ENCODE measurements around the gene A2M. TPM values are rescaled to one million over a fixed set of nuclear protein-coding genes. Genes with fewer than 3 reads are reported as not detected.

A2M gene
- total RNA-seq, 1 experiment from 2014 or later: not detected

DNA sequence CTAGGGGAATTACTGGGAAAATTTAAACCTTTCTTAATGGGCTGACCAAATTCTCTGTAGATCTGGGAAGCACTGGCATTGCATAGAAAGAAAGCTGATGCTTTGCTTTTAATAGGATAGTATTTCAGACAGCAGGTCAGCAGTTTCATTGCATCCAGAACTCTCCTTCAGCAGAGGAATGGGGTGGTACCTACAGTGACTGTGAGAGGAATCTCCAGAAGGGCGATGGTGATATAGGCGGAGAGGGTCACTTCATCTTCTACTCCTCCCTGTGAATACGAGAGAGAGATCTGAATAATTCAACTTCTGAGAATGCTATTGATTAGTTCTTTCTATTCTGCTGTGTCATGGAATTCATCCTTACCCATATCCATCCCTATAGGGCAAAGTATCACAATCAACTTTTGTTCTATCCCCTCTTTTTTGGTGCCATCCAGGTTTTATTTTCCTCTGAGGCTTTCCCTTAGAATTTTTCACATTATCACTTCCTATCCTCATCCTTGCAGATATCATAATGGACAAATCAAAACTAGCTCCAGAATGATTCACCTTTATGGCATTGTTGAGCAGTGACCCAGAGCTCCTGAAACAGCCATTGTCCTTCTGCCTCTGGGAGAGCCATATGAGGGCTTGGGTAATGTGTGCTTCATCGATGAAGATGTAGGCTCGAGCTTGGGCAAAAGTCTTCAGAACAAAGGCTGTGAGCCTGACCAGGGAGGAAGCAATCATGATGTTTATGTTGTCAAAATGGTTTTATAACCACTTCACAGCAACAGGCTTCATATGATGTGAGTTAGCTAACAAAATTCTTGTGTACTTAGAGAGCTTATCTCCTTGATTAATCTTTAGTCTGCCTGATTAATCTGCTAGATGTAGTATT lies 38.3 kb downstream of the A2M start:
- BruUV-seq (replicated peaks): no TSS peak
- no peak overlapping the region for H3K27ac ChIP-seq (ENCODE audit: low read length)
- CTCF ChIA-PET: no interaction called here
- no peaks in the 10 kb centered on the region for H3K79me2 ChIP-seq (ENCODE audit: low read length)
- no peak overlapping the region for H3K4me2 ChIP-seq (ENCODE audit: low read length)
- H3K9ac ChIP-seq (ENCODE audit: low read length): no peak overlapping the region
- H4K20me1 ChIP-seq (ENCODE audit: low read length): no peaks in the 10 kb centered on the region
- no peaks in the 10 kb centered on the region for H3K4me1 ChIP-seq (ENCODE audit: insufficient read depth, low read length)
- H3K9me2 ChIP-seq (replicated peaks; ENCODE audit: low read length): no peaks in the 10 kb centered on the region
- POLR2A ChIA-PET (ENCODE audit: unreplicated experiment): no interaction called here
- no peaks in the 10 kb centered on the region for H3F3A ChIP-seq (ENCODE audit: low read length, unreplicated experiment)
- intact Hi-C loops (cut with micrococcal nuclease): no loop called here
- no peak overlapping the region for H2AFZ ChIP-seq (ENCODE audit: low read length)
- H3K4me3 ChIP-seq (ENCODE audit: low read length): no peak overlapping the region
- DNase-seq (no peak), ATAC-seq (no peak)
- H3K27me3 ChIP-seq (ENCODE audit: low read length): no peaks in the 10 kb centered on the region
- TF ChIP-seq EZH2 (IDR thresholded peaks at IDR 0.05; ENCODE audit: low read length, unreplicated experiment) (no peak), EZH2phosphoT487 (IDR thresholded peaks at IDR 0.05; ENCODE audit: borderline replicate concordance, low read length) (no peak)
- TF ChIP-seq, protein P1, sequence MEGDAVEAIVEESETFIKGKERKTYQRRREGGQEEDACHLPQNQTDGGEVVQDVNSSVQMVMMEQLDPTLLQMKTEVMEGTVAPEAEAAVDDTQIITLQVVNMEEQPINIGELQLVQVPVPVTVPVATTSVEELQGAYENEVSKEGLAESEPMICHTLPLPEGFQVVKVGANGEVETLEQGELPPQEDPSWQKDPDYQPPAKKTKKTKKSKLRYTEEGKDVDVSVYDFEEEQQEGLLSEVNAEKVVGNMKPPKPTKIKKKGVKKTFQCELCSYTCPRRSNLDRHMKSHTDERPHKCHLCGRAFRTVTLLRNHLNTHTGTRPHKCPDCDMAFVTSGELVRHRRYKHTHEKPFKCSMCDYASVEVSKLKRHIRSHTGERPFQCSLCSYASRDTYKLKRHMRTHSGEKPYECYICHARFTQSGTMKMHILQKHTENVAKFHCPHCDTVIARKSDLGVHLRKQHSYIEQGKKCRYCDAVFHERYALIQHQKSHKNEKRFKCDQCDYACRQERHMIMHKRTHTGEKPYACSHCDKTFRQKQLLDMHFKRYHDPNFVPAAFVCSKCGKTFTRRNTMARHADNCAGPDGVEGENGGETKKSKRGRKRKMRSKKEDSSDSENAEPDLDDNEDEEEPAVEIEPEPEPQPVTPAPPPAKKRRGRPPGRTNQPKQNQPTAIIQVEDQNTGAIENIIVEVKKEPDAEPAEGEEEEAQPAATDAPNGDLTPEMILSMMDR (conservative IDR thresholded peaks at IDR 0.05; ENCODE audit: low read depth, low read length): no peak
- H3K9me3 ChIP-seq (ENCODE audit: low read length): no peaks in the 10 kb centered on the region
- no peaks in the 10 kb centered on the region for H3K36me3 ChIP-seq (ENCODE audit: low read depth, low read length)

GRCh38 chr12:9076733-9077132 lies 39.0 kb downstream of the A2M start:
- ATAC-seq (no peak), DNase-seq (no peak)
- ChIA-PET CTCF (no interaction called here), POLR2A (ENCODE audit: unreplicated experiment) (no interaction called here)
- TF ChIP-seq, protein P1 (conservative IDR thresholded peaks at IDR 0.05; ENCODE audit: low read depth, low read length): no peak
- no peak for TF ChIP-seq EZH2phosphoT487 (IDR thresholded peaks at IDR 0.05; ENCODE audit: borderline replicate concordance, low read length)
- TF ChIP-seq EZH2 (IDR thresholded peaks at IDR 0.05; ENCODE audit: low read length, unreplicated experiment): no peak
- H3K27ac ChIP-seq (ENCODE audit: low read length): no peak overlapping the region
- H3K9me3 ChIP-seq (ENCODE audit: low read length): no peaks in the 10 kb centered on the region
- H3K9ac ChIP-seq (ENCODE audit: low read length): no peak overlapping the region
- H3F3A ChIP-seq (ENCODE audit: low read length, unreplicated experiment): no peaks in the 10 kb centered on the region
- H3K4me1 ChIP-seq (ENCODE audit: insufficient read depth, low read length): no peaks in the 10 kb centered on the region
- no peak overlapping the region for H3K4me2 ChIP-seq (ENCODE audit: low read length)
- BruUV-seq (replicated peaks): no TSS peak
- no peak overlapping the region for H3K4me3 ChIP-seq (ENCODE audit: low read length)
- intact Hi-C loops (cut with micrococcal nuclease): no loop called here
- H3K27me3 ChIP-seq (ENCODE audit: low read length): no peaks in the 10 kb centered on the region
- no peaks in the 10 kb centered on the region for H3K79me2 ChIP-seq (ENCODE audit: low read length)
- no peaks in the 10 kb centered on the region for H3K9me2 ChIP-seq (replicated peaks; ENCODE audit: low read length)
- no peaks in the 10 kb centered on the region for H3K36me3 ChIP-seq (ENCODE audit: low read depth, low read length)
- no peak overlapping the region for H2AFZ ChIP-seq (ENCODE audit: low read length)
- H4K20me1 ChIP-seq (ENCODE audit: low read length): no peaks in the 10 kb centered on the region

- no peak for TF ChIP-seq EZH2 (IDR thresholded peaks at IDR 0.05; ENCODE audit: low read length, unreplicated experiment)
- TF ChIP-seq, protein P1 (conservative IDR thresholded peaks at IDR 0.05; ENCODE audit: low read depth, low read length): no peak
- TF ChIP-seq EZH2phosphoT487 (IDR thresholded peaks at IDR 0.05; ENCODE audit: borderline replicate concordance, low read length): no peak
- ChIA-PET CTCF (no interaction called here), POLR2A (ENCODE audit: unreplicated experiment) (no interaction called here)
- Histone ChIP-seq H2AFZ (ENCODE audit: low read length) (no peak overlapping the region), H3K36me3 (ENCODE audit: low read depth, low read length) (no peaks in the 10 kb centered on the region), H3K27me3 (ENCODE audit: low read length) (no peaks in the 10 kb centered on the region), H3K9me2 (replicated peaks; ENCODE audit: low read length) (no peaks in the 10 kb centered on the region), H3K4me2 (ENCODE audit: low read length) (no peak overlapping the region), H3K27ac (ENCODE audit: low read length) (no peak overlapping the region), H3K4me1 (ENCODE audit: insufficient read depth, low read length) (no peaks in the 10 kb centered on the region), H3F3A (ENCODE audit: low read length, unreplicated experiment) (no peaks in the 10 kb centered on the region), H3K9ac (ENCODE audit: low read length) (no peak overlapping the region), H3K79me2 (ENCODE audit: low read length) (no peaks in the 10 kb centered on the region), H3K4me3 (ENCODE audit: low read length) (no peak overlapping the region), H4K20me1 (ENCODE audit: low read length) (no peaks in the 10 kb centered on the region), H3K9me3 (ENCODE audit: low read length) (no peaks in the 10 kb centered on the region)
- DNase-seq (no peak), ATAC-seq (no peak)
- no TSS peak for BruUV-seq (replicated peaks)
- intact Hi-C loops (cut with micrococcal nuclease): no loop called here
Measured at GRCh38 chr12:9075138-9075535, 40.6 kb downstream of the A2M start.

All from PC-3 (cell line).